HG02970 (cell line): Measurements from ENCODE around the gene SPRYD3.
"Not testable (repeated sequence)": the region's sequence is repeated elsewhere in the genome, so short reads cannot be mapped to it uniquely, and the experiment has no call there.

ENCODE experiments used
- ATAC-seq: cut with Tn5 transposase; IDR thresholded peaks from one replicate; pipeline ENCODE4 v1.9.1; 2021; ENCODE audit warnings: mild to moderate bottlenecking, moderate library complexity, moderate number of reproducible peaks; ENCODE audit not compliant: unreplicated experiment, low FRiP score

Gene SPRYD3

GRCh38 chr12:53036802-53037201, 42.4 kb downstream of the SPRYD3 start:
- ATAC-seq = no peak

GRCh38 chr12:53034459-53034858, 44.7 kb downstream of the SPRYD3 start:
- no peak for ATAC-seq

GRCh38 chr12:53033832-53034231, 45.4 kb downstream of the SPRYD3 start:
- not testable (repeated sequence) for ATAC-seq

GRCh38 chr12:53031616-53032015, 47.6 kb downstream of the SPRYD3 start:
- no peak for ATAC-seq

GRCh38 chr12:53027014-53027413, 52.2 kb downstream of the SPRYD3 start:
- not testable (repeated sequence) for ATAC-seq

GRCh38 chr12:53025250-53025649, 53.9 kb downstream of the SPRYD3 start:
- no peak for ATAC-seq

- ATAC-seq = no peak
Observed at GRCh38 chr12:53014709-53015108, 64.5 kb downstream of the SPRYD3 start.
